ENCODE data around the gene MPND. TPM values are rescaled to one million over a fixed set of nuclear protein-coding genes. Genes with fewer than 3 reads are reported as not detected.

MPND gene
- total RNA-seq, 1 donor from 2014 or later, result 14.2 TPM

DNA sequence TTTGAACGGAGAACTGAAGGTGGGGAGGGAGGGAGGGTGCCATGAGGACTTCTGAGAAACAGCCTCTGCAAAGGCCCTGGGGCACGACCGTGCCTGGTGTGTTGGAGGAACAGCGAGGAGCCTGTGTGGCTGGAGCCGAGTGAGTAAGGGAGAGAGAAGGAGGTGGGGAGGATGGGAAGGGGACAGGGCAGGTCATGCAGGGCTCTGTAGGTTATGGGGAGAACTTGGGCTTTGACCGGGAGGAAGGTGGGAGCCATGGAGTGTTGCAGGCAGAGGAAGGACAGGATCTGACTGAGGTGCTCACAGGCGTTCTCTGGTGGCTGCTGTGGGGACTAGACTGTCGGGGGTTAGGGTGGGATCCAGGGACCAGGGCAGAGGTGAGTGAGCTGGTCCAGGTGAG lies 6.7 kb downstream of the MPND start:
- Mint-ChIP-seq H3K4me3 (ENCODE audit: unreplicated experiment) (no peak overlapping the region), H3K36me3 (ENCODE audit: unreplicated experiment) (peaks cover 6% of the 10 kb centered on the region), H3K27ac (ENCODE audit: unreplicated experiment) (no peak overlapping the region), H3K27me3 (ENCODE audit: unreplicated experiment) (no peaks in the 10 kb centered on the region), H3K9me3 (ENCODE audit: unreplicated experiment) (no peaks in the 10 kb centered on the region), H3K4me1 (ENCODE audit: unreplicated experiment) (peaks cover 2% of the 10 kb centered on the region)
- TF ChIP-seq, protein P1, sequence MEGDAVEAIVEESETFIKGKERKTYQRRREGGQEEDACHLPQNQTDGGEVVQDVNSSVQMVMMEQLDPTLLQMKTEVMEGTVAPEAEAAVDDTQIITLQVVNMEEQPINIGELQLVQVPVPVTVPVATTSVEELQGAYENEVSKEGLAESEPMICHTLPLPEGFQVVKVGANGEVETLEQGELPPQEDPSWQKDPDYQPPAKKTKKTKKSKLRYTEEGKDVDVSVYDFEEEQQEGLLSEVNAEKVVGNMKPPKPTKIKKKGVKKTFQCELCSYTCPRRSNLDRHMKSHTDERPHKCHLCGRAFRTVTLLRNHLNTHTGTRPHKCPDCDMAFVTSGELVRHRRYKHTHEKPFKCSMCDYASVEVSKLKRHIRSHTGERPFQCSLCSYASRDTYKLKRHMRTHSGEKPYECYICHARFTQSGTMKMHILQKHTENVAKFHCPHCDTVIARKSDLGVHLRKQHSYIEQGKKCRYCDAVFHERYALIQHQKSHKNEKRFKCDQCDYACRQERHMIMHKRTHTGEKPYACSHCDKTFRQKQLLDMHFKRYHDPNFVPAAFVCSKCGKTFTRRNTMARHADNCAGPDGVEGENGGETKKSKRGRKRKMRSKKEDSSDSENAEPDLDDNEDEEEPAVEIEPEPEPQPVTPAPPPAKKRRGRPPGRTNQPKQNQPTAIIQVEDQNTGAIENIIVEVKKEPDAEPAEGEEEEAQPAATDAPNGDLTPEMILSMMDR (IDR thresholded peaks at IDR 0.05), result no peak
- DNase-seq (ENCODE audit: extremely low spot score, unreplicated experiment), result no peak

DNA sequence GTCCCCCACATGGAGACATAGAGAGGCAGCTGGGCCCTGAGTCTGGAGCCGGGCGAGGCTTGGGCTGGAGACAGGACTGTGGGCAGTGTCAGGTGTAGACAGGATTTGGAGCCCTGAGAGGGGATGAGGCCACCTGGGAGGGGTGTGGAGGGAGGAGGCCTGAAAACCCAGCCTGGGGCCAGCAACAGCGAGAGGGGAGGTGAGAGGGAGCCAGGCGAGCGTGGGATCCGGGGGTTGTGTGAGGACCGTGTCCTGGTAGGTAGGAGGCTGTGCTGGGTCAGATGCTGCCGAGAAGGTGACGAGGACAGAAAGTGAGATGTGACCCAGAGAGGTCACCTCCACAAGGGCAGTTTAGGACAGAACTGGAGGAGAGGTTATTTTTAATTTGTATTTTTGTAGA lies 7.4 kb downstream of the MPND start:
- H3K4me3 Mint-ChIP-seq (ENCODE audit: unreplicated experiment), result no peak overlapping the region
- TF ChIP-seq, protein P1 (IDR thresholded peaks at IDR 0.05), result no peak
- H3K9me3 Mint-ChIP-seq (ENCODE audit: unreplicated experiment), result no peaks in the 10 kb centered on the region
- H3K27ac Mint-ChIP-seq (ENCODE audit: unreplicated experiment), result no peak overlapping the region
- DNase-seq (ENCODE audit: extremely low spot score, unreplicated experiment), result peak; percentile 80
- no peaks in the 10 kb centered on the region for H3K27me3 Mint-ChIP-seq (ENCODE audit: unreplicated experiment)
- peaks cover 4% of the 10 kb centered on the region for H3K36me3 Mint-ChIP-seq (ENCODE audit: unreplicated experiment)
- peaks cover 2% of the 10 kb centered on the region for H3K4me1 Mint-ChIP-seq (ENCODE audit: unreplicated experiment)

DNA sequence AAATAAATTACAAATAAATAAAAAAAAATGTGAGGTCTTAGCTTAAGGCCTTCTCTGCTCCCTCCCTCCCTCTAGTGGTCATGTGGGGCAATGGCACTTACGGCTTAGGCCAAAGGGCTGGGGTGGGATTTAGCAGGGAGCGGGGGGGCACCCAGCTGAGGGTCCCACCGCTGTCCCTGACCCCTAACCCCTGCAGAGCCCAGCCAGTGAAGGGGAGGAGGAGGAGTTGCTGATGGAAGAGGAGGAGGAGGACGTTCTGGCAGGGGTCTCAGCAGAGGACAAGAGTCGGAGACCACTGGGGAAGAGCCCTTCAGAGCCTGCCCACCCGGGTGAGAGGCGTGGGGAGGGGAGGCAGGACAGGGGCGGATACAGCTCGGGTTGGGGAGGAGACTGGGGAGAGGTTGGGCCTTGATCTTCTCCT lies 9.3 kb downstream of the MPND start:
- H3K27ac Mint-ChIP-seq (ENCODE audit: unreplicated experiment), result no peak overlapping the region
- no peak overlapping the region for H3K4me3 Mint-ChIP-seq (ENCODE audit: unreplicated experiment)
- peak; percentile 86 for DNase-seq (ENCODE audit: extremely low spot score, unreplicated experiment)
- no peaks in the 10 kb centered on the region for H3K9me3 Mint-ChIP-seq (ENCODE audit: unreplicated experiment)
- H3K27me3 Mint-ChIP-seq (ENCODE audit: unreplicated experiment), result no peaks in the 10 kb centered on the region
- TF ChIP-seq, protein P1 (IDR thresholded peaks at IDR 0.05), result peak; percentile 90
- H3K36me3 Mint-ChIP-seq (ENCODE audit: unreplicated experiment), result peaks cover 1% of the 10 kb centered on the region
- H3K4me1 Mint-ChIP-seq (ENCODE audit: unreplicated experiment), result peaks cover 2% of the 10 kb centered on the region

DNA sequence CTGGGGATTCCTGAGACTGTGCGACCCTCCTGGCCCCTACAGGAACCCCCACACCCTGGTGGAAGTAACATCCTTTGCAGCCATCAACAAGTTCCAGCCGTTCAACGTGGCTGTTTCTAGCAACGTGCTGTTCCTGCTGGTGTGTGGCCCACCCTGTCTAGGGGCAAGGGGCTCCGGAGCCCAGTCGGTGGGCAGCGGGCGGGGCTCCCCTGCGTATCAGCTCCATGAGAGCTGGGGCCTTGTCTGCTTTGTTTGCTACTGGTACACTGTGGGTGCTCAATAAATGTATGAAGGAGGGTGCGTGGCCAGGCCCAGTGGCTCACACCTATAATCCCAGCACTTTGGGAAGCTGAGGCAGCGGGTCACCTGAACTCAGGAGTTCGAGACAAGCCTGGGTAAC lies 10.9 kb downstream of the MPND start:
- Mint-ChIP-seq H3K9me3 (ENCODE audit: unreplicated experiment) (no peaks in the 10 kb centered on the region), H3K27ac (ENCODE audit: unreplicated experiment) (no peak overlapping the region), H3K4me1 (ENCODE audit: unreplicated experiment) (peaks cover 2% of the 10 kb centered on the region), H3K36me3 (ENCODE audit: unreplicated experiment) (peaks cover 3% of the 10 kb centered on the region), H3K27me3 (ENCODE audit: unreplicated experiment) (no peaks in the 10 kb centered on the region), H3K4me3 (ENCODE audit: unreplicated experiment) (no peak overlapping the region)
- TF ChIP-seq, protein P1 (IDR thresholded peaks at IDR 0.05), result no peak
- no peak for DNase-seq (ENCODE audit: extremely low spot score, unreplicated experiment)

DNA sequence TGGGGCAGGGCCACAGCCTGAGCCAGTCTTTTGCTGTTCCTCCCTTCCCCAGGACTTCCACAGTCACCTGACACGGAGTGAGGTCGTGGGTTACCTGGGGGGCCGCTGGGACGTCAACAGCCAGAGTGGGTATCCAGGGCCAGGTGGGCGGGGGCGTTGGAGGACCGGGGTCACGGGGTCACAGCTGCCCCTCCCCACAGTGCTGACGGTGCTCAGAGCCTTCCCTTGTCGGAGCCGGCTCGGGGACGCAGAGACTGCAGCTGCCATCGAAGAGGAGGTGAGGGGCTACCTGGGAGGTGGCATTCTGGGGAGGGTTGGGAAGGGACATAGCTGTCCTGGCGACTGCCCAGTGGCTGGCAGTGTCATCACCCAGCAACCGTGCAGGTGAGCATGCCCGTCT lies 11.5 kb downstream of the MPND start:
- Mint-ChIP-seq H3K9me3 (ENCODE audit: unreplicated experiment) (no peaks in the 10 kb centered on the region), H3K27me3 (ENCODE audit: unreplicated experiment) (no peaks in the 10 kb centered on the region), H3K27ac (ENCODE audit: unreplicated experiment) (no peak overlapping the region), H3K4me1 (ENCODE audit: unreplicated experiment) (peaks cover 2% of the 10 kb centered on the region), H3K4me3 (ENCODE audit: unreplicated experiment) (no peak overlapping the region), H3K36me3 (ENCODE audit: unreplicated experiment) (peaks cover 3% of the 10 kb centered on the region)
- DNase-seq (ENCODE audit: extremely low spot score, unreplicated experiment), result peak; percentile 84
- TF ChIP-seq, protein P1 (IDR thresholded peaks at IDR 0.05), result no peak

Data from osteocyte (in vitro differentiated cells).